ENCODE data around the gene TOX2.

Gene TOX2

DNA sequence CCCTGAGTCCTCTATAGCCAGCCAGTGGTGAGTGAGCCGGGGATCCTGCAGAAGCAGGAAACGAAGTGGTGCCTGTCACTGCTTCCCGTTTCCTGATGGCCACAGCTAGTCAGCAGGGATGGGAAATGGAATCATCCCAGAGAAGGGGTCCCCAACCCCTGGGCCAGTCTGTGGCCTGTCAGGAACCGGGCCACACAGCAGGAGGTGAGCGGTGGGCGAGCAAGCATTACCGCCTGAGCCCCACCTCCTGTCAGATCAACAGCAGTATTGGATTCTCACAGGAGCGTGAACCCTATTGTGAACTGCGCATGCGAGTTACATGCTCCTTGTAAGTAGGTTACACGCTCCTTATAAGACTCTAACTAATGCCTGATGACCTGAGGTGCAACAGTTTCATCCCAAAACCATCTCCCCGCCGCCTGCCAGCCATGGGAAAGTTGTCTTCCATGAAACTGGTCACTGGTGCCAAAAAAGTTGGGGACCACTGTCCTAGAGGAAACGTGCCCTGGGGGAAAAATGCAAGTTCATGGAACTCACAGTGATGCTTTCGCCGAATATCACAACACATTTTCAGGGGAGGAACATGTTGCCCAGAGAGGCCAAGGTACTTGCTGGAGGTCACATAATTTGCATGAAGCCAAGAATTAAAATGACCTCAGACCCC, 158.5 kb downstream of the TOX2 start:
- no peak for DNase-seq (ENCODE audit: low read depth in 2 of 3, low spot score in 1 of 3)

DNA sequence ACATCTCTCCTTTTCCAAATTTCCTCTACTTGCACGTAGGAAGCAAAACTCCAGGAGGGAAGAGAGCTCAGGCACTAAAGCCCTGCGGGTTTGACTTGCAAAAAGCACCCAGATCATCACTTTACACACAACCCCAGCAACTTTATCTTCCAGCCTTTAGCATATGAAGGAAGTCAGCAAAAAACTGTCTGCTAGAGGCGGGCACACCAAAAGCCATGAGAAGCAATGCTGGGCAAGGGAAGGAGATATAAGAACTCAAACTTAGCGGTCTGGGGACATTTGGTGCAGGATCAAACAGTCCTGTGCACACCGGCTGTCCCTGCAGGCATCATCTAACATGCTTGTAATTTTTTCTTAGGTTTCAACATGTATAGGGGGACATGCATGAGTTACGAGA, 159.0 kb downstream of the TOX2 start:
- no peak for DNase-seq (ENCODE audit: low read depth in 2 of 3, low spot score in 1 of 3)

DNA sequence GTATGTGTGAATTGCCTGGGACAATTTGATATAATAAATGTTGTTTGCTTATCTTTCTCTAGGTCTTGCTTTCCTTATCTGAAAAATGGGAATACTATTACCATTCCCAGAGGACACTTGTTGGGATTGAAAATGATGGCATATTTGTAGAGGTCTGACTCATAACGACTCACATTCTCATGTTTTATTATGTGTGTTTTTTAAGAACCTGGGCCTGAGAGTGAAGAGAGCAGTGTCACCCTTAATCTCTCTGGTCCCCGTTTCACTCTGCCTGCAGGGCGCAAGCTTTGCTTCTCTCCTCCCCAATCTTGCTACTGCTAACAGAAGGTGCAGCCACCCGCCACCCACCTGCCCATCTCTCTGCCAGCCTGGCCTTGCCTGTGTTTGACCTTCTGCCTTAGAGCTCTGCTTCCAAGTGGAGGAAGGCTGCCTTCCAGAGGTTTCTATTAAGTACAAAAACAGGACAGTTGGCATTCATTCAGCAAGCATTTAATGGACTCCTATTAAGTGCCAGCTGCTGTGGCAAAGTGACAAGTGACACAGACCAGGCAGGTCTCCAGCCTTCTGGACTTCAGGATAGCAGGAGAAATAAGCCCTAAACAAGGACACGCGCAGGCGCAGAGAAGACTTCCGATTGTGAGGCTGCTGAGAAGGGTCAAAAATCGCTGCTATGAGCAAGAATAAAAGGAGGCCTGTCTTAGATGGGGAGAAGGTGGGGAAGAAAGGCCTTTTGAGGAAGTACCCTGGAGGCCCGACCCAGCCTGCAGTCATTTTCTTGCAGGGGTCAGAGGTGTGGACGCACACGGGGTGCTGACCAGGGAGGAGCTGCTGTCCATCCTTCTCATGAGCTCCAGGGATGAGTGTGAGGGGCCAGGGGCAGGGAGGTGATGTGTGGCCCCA, 159.8 kb downstream of the TOX2 start:
- no peak for DNase-seq (ENCODE audit: low read depth in 2 of 3, low spot score in 1 of 3)

DNA sequence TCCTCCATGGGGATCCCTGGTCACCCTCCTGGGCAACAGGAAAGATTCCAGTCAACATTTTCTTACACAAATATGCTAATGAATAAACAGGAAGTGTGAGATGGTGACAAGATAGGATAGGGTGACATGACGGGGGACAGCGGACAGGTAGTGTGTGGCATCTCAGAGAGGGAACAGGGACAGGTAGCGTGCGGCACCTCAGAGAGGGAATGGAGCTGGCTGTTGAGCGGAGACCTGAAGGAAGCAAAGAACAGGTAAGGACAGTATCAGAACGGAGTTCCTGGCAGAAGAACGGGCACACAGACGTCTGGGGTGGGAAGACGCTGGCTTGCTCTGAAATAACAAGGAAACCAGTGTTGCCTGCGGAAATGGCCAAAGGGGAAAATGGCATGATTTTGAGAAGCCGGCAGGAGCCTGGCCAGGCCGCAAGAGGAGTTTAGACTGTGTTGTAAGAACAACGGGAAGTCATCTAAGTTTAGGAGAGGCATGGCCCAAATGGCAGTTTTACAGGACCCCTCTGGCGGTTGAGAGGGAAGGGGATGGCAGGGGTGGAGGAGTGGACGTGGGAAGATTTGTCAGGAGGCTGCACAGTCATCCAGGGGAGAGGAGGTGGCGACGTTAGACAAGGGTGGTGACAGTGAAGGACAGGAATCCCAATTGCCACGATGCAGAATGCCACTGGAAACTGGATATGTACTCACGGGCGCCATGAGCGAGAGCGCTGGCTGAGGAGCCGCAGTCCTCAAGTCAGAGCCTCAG, 160.7 kb downstream of the TOX2 start:
- no peak for DNase-seq (ENCODE audit: low read depth in 2 of 3, low spot score in 1 of 3)

DNA sequence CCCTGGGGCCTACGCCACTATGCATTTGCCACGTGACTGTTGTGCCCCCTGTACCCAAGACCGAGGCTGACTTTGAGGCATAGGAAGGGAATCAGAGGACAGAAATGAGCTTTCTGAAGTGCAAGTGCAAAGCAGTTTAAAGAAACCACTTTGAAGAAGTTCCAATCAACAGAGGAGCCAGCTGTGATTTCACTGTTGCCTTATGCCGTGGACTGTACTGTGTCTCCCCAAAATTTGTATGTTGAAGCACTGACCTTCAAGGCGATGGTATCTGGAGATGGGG, 161.2 kb downstream of the TOX2 start:
- no peak for DNase-seq (ENCODE audit: low read depth in 2 of 3, low spot score in 1 of 3)

DNA sequence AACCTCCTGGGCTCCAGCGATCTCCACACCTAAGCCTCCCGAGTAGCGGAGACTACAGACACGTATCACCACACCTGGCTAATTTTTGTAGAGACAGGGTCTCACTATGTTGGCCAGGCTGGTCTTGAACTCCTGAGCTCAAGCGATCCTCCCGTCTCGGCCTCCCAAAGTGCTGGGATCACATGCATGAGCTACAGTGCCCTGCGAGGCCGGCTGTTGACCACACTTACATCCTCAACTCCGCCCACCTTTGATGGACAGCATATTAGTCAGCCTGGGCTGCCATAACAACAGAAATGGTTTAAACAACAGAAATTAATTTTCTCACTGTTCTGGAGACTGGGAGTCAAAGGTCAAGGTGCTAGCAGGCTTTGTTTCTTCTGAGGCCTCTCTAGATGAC, 164.6 kb downstream of the TOX2 start:
- no peak for DNase-seq (ENCODE audit: low read depth in 2 of 3, low spot score in 1 of 3)

DNA sequence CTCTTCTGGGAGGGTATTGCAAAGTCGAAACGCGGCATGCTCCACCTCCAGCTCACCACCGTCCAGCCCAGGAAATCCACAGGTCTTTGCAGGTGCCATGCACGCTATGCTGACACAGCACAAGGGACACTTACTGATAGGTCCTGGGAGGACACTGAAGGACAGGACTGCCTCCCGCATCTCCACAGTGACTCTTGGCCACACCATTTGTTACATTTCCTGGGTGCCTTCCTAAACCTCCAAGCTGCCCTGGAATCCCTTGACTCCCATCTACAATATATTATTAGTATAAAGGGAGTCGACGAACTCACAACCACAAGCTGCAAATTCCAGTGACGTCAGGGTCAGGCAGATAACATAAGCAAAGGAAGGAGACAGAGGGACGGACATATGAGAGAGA, 165.4 kb downstream of the TOX2 start:
- DNase-seq (ENCODE audit: low read depth in 2 of 3, low spot score in 1 of 3), result no peak

DNA sequence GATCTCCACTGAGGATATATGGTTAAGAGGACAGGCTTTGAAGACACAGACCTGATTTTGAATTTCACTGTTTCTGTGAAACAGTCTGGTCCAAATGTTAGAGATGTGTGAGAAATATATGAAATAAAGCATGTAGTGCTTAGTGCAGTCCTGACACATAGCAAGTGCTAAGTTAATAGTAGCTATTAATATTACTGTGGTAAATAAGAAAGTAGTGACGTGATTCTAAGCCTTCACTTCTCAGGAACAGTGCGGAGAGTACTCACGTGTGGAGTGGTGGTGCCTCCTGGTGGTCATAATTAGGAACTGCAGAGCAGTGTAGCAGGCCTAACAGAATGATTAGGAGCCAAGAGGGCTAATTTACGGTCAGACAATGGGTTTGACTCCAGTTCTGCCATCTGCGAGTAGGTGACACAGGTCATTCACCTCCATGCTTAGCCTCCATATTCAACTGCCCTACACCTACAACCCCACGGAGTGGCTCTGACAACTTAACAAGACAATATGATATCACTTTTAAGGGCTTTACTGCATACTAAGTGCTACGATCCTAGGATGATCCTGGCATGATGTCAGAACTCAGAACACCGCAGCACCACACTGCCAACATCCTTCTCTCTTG, 166.1 kb downstream of the TOX2 start:
- DNase-seq (ENCODE audit: low read depth in 2 of 3, low spot score in 1 of 3), result peak; percentile 58 to 73 (median 65)

DNA sequence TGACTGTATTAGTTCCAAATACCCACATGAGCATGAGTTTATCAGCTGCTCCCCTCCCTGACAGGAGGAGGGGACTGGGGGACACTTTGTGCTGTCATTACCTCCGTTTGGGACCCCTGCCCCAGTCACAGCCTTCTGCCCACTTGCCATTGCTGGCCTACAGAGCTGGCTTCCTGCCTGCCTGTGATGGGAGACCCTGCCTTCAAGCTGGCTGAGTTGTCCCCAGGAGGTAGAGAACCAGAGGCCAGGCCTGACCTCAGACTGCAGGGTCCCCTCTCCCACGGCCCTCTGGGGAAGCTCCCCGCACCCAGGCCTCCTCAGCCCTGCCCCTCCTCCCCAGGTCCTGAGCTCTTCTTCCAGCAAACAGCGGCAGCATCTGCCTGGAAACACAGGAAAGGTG, 166.8 kb downstream of the TOX2 start:
- no peak for DNase-seq (ENCODE audit: low read depth in 2 of 3, low spot score in 1 of 3)

DNA sequence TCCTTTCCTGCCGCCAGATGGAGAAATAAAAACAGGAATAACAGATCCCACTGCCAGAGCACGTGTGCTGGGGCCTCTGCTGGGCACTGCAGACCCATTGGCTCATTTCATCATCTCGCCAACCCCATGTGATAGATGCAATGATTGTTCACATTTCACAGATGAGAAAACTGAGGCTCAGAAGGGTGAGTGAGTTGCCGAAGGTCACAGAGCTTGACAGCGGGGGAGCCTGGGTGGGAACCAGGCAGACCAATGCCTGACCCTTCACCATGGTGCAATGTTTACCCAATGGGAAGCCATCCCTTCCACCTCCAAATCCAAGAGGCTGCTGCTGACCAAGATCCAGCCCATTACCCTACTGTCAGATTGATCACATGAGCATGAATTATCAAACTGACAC, 167.2 kb downstream of the TOX2 start:
- DNase-seq (ENCODE audit: low read depth in 2 of 3, low spot score in 1 of 3), result no peak

DNA sequence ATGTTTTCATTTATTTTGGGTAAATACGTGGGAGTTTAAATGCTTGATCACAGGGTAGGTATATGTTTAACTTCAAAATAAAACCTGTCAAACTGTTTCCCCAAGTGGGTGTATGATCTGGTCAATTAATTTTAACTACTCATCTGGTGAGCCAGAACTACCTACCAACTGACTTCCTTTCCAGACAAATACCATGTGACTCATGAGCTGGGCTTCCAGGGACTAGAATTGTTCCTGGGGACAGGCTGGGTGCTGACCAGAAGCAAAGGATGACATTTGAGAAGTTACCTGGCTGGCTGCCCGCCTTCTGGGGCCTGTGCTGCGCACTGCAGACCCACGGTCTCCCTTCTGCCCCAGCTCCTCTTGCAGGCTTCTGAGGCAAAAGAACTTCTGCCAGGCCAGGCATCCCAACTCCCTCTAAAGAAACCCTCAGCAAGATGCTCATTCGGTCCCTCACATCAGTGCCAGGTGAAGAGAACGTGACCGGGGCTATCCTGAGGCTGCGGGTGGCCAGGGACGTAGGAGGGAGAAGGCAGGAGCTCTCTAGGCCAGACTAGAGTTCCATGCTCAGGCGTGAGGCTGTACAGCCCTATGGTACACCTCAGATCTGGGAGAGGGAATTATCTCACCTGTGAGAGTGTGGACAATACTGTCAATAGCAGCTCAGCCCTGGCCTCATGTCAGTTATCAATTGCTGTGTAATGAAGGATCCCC, 168.7 kb downstream of the TOX2 start:
- DNase-seq (ENCODE audit: low read depth in 2 of 3, low spot score in 1 of 3), result no peak

DNA sequence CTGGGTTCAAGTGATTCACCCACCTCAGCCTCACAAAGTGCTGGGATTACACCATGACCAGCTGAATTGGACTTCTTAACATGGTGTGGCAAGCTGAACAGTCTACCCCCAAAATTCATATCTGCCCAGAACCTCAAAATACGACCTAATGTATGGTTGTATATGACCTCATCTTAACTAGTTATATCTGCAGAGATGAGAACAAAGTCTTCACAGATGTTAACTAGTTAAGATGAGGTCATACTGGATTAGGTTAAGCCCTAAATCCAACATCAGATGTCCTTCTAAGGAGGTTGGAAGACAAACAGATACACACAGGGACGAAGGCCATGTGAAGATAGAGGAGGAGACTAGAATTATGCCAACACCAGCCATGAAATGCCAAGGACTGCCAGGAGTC, 169.8 kb downstream of the TOX2 start:
- no peak for DNase-seq (ENCODE audit: low read depth in 2 of 3, low spot score in 1 of 3)

DNA sequence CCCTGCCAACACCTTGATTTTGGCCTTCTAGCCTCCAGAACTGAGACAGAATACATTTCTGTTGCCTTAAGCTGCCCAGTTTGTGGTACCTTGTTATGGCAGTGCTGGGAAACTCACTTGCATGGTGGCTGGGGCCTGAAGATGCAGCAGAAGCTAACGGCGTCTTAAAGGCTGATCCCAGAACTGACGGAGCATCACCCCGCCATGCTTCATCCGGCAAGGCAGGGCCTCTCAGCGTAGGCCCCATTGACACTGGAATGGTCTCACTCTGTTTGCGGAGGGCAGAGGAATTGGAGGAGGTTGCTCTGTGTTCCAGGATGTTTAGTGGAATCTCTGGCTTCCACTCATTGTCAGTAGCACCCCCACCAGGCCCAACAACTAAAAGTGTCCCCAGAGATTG, 170.2 kb downstream of the TOX2 start:
- no peak for DNase-seq (ENCODE audit: low read depth in 2 of 3, low spot score in 1 of 3)

DNA sequence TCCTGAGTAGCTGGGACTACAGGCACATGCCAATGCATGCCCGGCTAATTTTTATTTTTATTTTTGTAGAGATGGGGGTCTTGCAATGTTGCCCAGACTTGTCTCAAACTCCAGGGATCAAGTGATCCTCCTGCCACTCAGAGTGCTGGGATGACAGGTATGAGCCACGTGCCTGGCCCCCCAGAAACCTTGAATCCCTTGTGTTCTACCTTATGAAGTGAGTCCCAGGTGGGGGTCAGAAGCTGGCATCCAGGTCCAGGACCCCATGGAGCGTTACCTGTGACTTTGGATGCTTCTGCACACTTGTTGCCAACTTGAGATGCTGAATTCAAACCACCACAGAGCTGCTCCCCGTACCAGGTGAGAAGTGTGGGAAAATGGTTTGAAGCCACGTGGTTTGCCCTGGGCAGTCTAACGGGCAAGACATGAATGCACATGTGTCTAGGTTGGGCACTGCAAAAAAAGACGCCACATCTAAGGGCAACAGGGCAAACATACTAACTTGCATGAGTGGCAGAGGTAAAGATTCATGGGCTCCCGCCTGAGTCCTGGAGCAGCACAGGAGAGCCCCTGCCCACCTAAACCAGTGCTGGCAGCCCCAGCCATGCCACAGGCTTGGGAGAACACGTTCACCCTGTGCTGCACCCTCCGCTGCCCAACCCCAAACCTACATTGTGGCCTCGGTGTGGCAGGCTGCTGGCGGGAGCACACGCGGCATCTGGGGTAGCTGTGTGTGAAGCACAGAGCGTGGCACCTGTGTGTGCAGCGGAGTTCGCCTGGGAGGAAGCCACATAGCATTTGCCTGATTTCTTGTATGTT, 171.2 kb downstream of the TOX2 start:
- DNase-seq (ENCODE audit: low read depth in 2 of 3, low spot score in 1 of 3), result no peak

DNA sequence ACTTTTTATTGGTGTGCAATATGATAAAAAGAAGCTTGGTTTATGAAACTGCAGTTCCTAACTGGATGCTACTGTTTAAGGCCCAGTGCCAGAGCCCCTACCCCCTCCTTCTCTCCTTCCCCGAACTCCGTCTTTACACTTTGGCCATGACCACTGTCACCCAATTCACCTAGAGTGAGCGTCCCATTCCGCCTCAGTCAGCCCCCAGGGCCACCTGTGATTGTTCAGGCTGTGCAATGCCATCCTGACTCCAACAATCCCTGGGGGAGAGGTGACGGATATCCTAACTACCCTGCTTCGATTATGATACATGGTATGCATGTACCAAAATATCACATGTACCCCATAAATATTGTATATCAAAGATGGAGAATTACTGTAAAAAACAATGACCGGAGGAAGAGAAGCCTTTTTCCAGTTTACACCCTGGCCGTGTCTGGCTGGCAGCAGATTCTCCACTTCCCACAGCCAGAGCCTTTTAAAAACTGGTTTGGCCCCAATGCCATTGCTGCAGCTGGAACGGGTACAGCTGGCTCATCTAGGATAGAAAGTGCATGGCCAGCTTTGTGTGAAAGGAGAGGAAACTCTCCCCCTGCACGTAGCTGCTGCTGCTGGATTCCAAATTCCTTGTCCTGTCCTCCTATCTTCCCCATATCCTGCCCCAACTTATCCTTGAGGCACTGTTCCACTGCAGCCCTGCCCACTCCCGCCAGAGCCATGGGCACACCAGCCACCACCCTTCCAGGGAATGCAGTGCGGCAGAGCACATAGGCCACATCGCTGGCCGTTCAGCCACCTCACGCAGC, 172.6 kb downstream of the TOX2 start:
- DNase-seq (ENCODE audit: low read depth in 2 of 3, low spot score in 1 of 3), result no peak

DNA sequence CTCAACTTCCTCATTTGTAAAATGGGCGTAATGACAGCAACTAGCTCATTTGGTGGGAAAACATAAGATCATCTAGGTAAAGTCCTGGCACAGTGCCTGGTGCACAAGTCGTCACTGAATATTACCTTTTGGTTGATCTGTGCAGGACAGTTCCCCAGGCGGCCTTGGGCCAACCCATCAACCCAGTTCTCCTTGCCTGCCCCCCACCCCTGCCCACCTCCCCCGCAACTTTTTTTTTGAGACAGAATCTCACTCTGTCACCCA, 173.1 kb downstream of the TOX2 start:
- no peak for DNase-seq (ENCODE audit: low read depth in 2 of 3, low spot score in 1 of 3)

DNA sequence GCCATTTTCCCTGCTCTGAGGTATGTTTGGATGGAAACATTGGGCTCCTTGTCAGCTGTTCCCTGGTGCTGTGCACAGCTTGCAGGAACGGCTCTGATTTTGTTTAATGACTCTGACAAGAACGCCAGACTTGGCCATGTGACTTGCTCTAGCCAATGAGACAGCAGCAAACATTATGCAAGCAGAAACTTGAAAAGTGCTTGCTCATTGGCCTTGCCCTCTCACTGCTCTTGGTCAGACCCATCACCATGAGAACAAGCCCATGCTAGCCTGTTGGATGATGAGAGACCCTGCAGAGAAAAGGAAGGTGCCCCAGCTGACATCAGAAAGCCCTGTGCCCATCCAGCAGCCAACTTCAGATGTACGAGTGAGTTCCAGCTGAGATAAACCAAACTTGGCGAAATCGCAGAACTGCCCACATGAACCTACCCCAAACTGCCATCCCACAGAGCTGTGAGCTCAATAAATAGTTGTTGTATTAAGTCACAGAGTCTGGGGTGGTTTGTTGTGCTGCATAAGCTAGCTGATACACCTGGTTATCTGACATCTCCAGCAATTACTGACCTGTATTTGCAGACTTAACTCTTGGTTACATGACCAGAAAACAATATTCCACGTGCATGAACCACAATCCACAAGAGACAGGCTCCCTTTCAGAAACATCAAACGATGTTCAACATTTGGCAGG, 175.5 kb downstream of the TOX2 start:
- no peak for DNase-seq (ENCODE audit: low read depth in 2 of 3, low spot score in 1 of 3)

DNA sequence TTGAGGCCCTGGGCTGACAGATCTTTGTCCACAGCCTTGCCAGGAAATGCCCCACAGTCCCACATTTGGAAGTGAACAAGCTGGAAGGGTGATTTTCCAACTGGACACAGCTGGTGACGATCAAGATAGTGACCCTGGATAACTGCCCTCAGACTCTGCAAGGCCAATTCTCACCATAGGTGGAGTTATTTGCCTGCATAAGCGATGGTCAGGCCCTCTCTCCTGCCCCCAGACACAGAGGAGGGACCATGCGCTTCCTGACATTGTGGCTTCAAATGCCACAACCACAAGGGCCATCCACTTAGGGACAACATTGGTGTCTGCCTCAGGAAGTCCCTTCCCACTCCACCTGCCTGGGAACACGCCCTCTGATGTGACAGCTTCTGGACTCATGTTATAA, 176.4 kb downstream of the TOX2 start:
- DNase-seq (ENCODE audit: low read depth in 2 of 3, low spot score in 1 of 3), result no peak

All from stimulated activated CD4-positive, alpha-beta T cell treated with anti-CD3 and anti-CD28 coated beads, Interleukin-12 subunit alpha, Interleukin-12 subunit beta, amount 100 ng/mL, for 48 hours (primary cell).